NCI-H2227 treated with DMSO at 0.1 percent for 48 hours (cell line): Measurements from ENCODE around the gene GAMT.
A peak's percentile ranks its signal among the peaks of the same experiment; 100 is the strongest.

ENCODE experiments used
- DNase-seq: peaks from one replicate; lab custom pipeline; 2025; lab: John Stamatoyannopoulos, UW

GAMT gene

DNA sequence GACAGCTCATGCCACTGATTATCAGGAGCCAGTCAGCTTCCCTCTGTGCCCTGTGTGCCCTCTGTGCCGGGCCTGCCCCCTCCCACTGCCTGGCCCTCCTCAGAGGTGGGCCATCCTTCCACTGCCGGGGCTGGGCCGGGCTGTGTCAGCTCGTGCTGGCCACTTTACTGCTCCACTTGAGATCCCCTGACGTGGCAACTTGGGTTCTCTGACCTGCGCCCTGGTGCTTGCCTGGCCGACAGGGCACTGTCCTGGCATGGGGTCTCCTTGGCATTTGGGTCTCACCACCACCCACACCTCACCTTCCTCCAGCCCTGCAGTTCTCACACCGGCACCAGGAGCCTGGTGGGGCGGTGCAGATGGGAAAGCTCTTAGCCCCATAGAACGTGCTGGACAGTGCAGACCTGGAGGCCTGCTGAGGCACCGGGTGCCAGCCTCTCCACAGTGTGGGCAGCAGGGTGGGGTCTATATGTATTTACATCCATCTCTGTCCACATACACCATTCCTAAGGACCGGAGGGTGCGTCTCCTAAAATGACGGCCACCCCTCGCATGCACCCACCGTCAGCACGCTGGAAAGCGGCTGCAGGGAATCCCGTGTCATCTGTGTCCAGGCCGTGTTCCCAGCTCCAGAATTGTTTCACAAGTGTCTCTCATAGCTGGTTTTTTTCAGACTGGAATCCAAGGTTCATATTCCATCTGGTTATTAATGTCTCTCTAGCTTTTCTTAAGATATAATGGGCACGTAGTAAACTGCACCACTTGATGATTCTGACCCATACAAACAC is 17.8 kb upstream of the GAMT start:
- no peak for DNase-seq

DNA sequence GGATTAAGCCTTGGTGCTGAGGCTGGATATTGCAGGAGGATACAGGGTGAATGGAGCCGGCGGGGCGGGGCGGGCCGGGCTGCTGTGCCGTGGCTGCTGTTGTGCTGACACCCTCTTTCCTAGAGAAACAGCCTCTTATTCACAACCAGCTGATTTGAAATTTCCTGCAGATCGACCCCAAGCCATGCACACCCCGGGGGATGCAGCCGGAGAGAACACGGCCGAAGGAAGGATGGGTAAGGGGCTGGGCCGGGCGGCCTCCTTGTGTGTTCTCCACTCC is 17.1 kb upstream of the GAMT start:
- no peak for DNase-seq

DNA sequence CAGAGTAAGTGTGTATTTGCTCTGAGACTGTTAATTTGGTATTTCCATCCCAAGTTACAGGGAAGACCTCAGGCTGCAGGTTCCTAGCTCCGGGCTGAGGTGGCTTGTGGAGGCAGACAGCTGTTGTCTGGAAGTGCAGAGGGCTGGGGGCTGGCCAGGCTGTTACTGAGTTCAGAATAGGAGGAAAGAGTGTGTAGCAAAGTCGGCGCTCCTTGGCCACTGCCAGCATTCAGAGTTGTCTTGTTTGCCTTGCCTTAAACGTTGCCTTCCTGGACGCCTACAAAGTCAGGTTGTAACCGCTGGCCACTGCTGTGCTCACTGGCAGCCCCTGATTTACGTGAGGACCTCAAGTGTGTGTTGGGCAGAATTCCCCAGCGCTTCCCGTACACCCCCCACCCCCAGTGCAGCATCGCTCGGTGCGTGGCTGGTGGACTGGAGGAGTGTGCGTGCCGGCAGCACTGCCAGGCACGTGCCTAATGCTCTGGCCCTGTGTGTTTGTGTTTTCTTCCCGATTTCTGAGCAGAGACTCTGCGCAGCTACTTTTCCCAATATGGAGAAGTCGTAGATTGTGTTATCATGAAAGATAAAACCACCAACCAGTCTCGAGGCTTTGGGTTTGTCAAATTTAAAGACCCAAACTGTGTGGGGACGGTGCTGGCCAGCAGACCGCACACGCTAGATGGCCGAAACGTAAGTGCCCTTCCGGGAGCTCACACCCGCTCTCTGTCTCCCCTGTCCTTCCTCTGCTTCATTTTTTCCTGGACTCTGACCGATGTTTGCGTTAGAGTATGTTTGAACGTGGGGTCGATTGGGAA is 16.5 kb upstream of the GAMT start:
- no peak for DNase-seq

DNA sequence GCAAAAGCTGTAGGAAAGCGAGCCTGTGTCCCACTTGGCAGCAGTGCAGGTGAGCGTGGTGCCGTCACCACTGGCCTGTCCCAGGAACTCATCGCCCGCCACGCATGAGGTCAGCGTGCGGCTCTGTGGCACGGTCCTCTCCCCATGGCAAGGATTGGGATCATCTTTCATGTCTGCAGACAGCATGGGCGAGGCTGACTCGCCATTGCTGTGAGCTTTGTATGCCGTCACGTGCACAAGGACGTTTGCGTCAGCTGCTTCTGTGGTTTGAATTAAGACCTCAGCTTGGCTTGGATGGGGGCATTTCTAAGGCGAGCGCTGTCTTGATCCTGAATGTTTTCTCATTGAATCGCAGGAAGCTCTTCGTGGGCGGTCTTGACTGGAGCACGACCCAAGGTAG is 15.8 kb upstream of the GAMT start:
- no peak for DNase-seq

DNA sequence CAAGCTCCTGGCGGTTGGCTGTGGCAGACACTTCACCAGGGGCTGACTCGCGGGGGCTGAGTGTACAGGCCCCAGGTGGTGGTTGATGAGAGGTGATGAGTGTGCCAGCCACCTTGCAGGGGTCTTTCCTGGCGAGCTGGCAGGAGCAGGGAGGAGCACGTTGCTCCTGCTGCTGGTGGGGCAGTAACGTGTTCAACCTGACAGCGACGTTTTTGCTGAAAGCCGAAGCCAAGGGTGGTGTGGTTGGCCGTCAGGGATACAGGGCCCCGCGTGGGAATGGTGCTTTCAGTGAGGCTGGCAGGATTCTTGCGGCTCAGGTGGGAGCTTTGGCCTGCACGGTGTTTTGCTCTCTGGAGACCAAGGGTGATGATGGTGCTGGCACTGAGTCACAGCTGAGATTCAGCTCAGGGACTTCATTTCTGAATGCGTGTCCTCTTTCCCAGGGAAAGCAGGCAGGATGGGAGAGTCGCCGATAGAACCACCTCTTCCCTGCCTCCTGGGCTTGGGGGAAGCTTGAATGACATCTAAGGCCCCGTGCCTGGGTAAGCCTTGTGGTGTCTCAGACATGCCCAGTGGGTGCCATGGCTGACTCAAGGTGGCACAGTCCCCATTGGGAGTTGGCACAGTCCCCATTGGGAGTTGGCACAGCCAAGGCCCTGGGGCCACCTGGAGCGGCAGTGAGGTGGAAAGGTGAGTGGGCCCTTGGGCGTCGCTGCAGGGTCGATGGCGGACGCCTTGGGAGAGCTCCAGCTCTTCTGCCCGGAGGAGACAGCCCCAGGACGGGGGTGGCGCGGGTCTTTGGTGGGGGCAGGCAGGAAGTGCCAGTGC is 14.9 kb upstream of the GAMT start:
- DNase-seq, result no peak

DNA sequence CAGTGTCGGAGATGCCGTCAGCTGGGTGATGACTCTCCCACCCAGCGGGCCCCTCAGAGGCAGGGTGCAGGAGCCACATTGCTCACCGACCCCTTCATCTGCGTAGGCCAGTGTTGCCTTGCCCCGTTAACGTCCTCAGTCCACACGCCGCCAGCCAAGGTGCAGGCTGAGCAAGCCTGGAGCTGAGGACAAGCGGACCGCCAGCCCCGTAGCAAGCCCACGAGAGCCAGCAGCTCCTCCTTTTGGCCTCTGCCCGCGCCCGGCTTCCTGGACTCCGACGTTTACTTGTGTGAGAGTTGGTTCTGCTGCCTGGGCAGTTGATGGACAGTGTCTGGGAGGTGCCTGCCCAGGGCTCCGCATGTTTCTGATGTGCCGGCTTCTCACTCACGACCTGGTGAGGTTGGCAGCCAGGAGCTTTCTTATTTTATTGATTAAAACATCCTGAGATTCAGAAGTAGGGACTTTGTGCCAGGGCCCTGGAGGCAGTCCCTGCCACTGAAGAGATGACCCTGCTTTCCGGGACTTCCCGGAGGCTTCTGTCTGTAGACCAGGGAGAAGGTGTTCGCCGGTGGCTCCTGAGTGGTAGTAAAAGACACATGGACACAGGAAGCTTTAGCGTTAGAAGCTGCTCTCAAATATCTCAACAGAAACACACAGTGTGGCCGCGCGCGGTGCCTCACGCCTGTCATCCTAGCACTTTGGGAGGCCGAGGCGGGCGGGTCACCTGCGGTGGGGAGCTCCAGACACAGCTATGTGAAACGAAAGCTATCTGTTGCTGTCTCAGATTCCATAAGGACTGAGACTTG is 11.9 kb upstream of the GAMT start:
- DNase-seq, result no peak

DNA sequence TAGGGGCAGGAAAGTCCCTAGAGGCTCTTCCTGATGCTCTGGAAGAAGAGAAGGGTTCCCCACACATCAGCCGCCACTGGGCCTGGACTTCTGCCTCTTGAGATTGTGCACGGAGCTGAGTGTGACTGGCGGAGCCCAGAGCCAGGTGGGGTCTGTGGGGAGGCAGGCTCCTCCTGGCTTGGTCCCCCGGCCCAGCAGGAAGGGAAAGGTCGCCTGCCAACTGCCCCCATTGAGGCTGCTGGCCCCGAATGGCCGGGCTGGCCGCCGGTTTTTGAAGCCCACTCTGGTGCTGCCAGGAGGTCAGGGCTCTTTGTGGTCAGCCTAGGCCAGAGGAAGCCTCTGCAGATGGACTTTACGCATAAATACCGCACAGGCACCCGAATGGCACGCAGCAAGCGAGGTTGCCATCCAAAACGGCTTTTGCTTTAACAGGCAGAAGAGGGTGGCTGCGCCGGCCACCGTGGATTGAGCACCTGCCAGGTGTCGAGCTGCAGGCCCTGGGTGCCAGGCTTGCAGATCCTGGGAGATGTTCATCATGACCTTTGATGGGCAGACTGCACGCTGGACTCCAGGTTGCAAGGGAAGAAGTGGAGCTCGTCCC is 11.1 kb upstream of the GAMT start:
- DNase-seq, result no peak

DNA sequence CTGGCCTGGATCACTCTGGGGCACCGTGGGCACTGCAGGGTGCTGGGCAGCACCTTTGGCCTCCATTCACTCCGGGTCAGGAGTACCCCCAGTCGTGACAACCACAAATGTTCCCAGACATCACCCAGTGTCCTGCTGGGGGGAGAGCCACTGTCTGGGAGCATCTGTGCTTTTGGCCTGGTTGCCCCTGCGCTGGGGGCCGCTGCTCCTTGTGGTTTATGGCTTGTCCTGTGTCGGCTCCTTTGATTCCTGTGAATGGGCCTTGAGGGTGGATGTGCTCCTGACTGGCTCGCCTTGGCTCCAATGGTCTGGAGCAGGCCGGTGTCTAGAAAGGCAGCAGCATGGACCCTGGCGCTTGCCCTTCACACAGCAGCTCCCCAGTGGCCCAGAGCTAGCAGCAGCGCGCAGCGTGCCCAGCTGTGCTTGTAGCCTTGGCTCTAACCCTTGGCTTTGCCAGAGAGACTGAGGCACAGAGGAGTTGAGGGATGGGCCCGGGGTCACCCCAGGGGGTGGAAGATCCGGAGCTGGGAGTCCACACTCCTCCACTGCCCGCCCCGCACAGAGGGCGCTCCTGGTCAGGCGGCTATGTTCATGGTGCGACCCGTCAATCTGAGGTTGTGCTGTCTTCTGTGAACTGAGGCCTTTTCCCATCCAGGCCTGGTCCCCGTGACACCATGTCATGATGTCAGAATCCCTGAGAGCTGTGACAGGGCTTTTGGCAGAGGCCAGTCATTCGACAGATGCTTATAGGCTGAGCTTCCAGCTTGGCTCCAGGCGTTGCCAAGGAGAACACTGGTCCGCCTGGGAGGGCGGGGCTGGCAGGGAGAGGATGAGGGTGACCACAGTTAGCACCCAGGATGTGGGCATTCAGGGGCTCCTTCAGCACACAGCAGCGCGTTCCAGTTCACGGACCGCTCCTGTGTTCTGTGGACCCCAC is 10.2 kb upstream of the GAMT start:
- no peak for DNase-seq

DNA sequence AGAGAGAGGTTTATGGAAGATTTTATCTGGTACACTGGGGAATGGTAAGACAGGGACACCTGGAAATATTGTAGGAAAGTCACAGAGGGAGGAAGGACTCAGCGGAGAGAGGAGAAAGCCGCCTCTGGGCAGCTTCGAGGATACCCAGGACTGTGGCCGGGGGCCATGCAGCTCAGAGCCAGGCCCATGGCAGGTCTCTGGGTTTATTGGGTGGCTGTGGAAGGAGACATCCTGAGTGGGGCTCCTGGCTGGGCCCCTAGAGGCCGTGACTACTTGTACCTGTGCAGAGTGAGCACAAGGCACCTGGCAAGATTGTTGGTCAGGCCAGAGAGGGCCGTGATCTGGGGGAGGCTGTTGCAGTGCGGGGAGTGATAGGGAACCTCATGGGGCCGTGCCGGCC is 9.4 kb upstream of the GAMT start:
- DNase-seq, result no peak

DNA sequence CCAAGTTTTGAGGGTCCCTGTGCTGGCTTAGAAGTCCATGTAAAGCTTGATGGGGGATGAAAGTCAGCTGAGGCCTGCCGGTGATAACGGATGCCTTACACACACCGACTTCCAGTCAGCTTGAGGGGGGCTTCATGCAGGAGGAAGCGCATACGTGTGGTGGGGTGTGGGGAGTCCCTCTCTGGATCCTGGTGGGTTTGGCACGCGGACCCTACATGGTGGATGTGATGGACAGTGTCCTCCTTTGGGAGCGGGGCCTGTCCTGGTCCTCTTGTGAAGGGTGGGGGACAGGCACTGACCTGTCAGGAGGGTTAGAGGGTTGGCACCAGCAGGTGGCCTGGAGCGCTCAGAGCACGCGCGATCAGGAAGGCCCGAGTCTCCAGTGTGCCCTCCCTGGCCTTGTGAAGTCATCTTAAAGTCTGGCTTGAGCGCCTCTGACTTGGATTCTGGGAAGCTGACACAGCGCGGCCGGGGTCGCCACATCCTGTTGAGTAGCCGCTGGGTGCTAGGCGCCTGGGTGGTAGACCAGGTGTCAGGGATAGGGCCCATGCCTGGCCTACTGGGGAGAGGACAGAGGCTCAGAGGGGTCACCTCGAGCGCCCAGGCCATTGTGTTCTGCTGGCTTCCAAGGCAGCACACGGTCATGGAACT is 8.9 kb upstream of the GAMT start:
- DNase-seq, result no peak

DNA sequence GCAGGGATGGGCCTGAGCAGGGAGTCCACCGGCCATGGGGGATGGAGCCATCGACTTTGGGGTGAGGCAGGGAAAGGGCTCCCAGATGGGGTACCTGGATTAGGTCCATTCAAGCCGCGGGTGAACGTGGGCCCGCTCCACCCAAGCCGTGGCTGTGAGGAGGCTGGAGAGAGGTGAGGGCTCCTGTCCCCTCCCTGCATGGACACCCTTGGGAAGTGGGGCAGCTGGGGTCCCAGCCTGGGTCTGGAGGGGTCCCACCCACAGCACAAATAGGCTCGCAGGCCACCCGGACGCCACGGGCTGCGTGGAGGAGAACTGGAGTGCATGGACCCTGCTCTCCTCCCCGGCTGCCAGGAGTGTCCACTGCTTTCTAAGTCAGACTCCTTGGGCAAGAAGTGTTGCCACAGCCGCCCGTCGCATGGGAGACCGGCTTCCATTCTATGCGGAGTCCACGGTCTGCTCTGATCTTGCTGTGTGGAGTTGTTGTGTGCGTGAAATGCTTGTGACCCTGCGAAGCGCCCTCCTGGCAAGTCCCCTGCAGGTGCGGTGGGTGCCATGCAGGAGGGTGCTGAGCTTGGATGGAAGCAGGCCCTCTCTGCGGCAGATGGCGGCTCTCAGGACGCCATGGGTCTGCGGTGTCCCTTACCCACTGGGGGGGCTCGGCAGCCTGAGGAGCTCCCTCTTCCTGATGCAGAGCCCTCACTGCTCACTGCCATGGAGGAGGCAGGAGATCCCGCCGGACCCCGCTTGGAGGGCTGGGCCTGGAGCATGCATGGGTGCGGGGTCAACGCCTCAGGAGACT is 8.1 kb upstream of the GAMT start:
- no peak for DNase-seq

DNA sequence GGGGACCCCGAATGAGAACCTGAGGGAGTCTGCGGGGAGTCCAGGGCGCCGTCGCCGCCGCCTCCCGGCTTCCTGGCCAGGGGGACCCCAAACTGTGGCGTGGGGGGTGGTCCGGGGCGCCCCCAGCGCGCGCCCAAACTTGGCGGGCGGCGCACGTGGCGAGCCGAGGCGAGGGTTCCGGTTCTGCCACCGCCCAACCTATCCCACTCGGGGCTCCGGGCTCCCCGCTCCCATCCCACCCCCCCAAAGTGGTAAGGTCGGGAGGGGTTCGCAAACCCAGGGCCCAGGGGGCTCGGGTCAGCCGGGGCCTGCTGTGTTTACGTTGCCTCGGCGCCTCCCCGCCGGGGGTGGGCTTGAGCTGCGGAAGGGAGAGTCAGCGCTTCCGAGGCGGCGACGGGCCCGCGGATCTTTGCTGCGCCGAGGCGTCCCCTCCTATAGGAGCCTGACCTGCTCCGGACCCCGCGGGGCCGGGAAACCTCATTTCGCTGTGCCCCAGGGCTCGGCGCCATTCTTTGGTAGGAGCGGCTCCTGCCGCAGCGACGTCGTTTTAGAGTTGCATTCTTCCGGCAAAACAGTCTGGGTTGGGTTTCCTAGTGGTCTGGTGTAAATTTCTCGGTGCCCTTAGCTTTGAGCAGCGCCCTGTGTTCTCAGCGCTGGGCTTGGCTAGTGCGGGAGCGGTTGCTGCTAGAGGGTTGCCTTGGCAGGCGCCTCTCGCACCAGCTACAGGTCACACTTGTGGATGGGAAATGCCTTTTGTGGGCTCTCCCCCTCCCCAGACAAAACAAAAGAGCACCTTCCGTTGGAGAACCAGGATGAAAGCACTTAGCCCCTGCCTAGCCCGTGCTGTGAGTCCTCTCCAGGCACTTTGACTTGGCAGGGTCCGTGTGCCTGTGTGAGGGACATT is 7.2 kb upstream of the GAMT start:
- no peak for DNase-seq

DNA sequence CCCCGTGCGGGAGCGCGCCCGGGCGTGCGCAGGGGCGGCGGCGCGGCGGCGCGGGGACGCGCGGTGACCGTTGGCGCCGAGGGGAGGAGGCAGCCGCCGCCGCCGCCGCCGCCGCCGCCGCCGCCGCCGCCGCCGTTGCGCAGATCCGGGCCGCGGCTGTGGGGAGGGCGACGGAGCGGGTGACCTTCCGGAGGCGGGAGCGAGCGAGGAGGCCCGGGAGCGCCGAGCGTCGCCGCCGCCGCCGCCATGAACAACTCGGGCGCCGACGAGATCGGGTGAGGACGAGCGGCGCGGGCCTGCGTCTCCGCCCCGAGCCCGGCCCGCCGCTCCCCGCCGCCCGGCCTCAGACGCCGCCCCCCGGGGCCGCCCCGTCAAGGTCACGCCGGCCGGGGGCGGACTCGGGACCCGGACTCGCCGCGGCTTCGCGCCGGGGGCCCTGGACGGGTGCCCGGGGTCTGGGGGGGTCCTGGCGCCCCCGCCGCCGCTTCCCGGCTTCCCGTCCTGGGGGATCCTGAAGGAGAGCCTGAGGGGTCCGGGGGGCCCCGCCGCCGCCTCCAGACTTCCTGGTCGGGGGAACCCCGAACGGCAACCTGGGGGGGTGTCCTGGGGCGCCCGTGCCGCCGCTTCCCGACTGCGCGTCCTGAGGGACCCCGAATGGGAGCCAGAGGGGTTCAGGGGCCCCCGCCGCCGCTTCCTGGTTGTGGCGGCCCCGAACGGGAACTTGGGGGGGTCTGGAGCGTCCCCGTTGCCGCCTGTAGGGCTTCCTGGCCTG is 6.4 kb upstream of the GAMT start, which contains the start of gene DAZAP1:
Gene DAZAP1, plus strand, starts transcription at position 59 of the 772 bp plus-strand sequence. Its CDS starts 188 bp downstream, at position 247.
- DNase-seq, result no peak

DNA sequence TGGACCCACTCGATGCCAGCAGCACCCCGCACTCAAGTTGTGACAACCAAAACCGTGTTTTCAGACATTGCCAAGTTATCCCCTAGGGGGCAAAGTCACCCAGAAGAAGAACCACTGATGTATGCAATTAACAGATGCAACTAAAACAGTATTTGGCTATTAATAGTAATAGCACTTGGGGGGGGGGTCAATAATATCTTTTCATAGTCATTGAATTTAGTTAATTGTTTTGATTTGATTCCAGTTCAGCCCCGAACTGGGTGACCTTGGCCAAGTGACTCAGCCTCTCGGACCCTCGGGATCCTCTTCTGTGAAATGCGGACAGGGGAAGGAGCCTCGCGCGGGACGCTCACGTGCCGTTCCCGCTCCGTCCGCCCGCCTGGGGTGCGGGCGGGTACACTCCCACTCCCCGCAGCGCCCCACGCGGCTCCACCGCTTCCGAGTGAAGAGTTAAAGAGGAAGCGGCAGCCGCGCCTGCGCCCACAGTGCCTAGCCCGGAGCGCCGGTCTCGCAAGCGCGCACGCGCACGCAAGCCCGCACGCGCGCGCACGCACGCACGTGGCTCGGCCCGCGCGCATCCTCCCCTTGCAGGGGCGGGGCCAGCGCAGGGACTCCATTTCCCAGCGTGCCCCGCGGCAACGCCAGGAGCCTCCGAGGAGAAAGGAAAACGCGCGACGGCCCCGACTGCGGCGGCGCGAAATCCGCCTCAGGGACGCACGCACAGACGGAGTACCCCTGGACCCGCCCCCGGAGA is 5.6 kb upstream of the GAMT start:
- DNase-seq, result peak; percentile 85

DNA sequence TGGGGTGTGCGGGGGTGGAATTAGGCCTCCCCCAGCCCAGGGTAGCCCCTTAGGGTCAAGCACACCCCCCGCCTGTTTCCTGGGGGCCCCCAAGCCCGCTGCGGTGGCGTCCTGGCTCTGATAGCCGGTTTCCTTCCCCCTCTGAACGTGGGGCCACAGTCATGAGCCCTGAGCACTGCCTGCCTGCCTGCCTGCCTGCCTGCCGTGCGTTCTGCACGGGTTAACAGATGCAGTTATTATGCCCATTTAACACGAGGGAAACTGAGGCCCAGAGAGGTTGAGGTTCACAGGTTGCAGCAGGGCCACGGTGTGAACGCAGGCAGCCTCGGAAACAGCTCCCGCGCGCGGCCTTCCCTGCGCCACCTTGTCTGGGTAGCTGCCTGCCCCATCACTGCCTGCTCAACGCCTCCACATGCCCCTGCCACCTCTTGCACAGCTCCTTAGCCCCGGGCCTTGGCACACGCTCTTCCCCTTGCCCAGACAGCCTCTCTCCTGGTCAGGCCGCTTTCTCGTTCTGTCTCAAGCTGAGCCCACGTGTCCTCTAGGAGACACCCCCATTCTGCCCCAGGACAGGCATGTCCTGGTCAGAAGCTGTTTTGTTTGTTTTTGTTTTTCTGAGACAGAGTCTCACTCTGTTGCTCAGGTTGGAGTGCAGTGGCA is 1.2 kb upstream of the GAMT start:
- no peak for DNase-seq

DNA sequence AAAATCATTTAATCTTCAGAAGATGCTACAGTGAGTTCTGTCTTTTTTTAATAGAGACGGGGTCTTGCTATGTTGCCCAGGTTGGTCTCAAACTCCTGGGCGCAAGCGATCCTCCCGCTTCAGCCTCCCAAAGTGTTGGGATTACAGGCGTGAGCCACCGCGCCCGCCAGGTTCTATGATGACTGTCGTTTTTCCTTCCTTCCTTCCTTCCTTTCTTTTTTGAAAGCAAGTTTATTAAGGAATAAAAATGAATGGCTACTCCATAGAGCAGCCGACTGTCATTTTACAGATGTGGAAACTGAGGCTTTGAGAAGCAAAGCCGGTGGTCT is 511 bp upstream of the GAMT start:
- no peak for DNase-seq
